SKM-1 (cell line): Measurements from ENCODE around the gene LMAN1.

Experiments used
- DNase-seq: peaks from one replicate; lab custom pipeline; 2025; ENCODE audit not compliant: unreplicated experiment; lab: John Stamatoyannopoulos, UW

The LMAN1 gene

GRCh38 chr18:59305295-59305694 lies 53.8 kb downstream of the LMAN1 start:
- no peak for DNase-seq

DNA sequence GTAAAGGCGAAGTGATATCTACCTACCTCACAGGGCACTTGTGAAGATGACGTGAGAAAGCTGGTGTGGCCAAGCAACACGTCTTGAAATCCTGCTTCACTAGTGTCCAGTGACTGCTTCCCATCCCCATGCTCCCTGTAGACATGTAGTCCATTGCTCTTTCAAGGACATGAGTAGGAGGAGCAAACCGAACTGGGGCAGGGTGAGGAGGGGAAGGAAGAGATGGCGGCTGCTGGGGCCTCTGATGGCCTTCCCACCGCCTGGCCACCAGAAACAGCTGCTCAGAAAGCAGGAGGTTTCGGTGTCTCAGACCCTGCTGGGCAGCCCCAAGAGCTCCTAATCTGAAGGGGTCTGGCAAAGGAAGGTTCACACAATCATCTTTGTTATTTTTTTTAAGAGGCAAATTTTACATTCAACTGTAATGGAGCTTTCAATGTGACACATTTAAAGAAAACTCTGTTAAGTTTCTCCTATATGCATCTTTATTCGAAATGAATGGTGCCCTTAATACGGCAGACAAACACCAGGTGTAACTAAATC lies 55.3 kb downstream of the LMAN1 start:
- DNase-seq = no peak

GRCh38 chr18:59303006-59303405 lies 56.1 kb downstream of the LMAN1 start:
- DNase-seq = no peak

GRCh38 chr18:59301929-59302328 lies 57.1 kb downstream of the LMAN1 start:
- no peak for DNase-seq

DNA sequence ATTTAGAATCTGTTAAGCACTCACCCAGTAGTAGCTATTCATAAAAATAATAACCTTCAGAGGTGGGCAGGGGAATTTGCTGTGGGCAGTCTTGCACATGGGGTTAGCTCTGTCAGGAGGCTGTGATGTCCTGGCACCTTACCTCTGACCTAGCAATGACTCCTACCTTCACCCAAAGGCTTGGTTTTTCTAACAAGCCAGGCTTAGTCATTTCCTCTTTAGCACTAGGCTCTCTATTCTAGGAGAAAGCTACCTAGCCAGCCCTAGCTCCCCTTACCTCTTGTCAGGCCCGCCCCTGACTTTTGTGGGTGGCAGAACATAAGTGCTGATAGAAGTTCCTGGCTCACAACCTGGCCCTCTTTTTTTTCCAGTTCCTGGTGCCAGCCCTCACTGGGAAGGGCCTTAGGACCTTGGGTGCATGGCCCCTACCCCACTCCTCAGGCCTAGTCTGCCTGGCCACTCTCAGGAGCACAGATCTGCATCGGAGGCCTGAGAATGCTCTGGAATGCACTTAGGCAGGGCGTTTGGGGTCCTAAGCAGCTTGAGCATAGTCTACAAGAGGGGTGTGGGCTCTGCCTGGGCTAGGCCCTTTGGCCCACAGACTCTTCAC lies 58.3 kb downstream of the LMAN1 start:
- DNase-seq = no peak

DNA sequence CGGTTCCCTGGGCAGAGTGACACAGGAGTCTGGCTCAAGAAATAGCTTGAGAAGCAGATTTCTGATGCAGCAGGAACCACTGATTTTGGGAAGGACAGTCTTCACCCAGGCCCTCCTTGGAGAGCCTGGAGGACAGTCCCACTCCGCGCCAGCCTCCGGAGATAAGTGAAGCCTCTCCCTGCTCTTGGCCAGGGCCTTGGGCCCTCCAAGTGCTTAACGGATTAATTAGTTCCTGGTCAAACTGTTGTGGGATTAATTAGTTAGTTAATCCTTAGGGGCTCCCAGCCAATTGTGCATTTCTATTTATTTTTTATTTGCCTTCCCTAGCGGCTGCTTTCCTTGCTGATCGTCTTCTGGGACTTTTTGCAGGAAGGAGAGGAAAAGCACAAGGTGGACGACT lies 60.2 kb downstream of the LMAN1 start:
- no peak for DNase-seq

- DNase-seq = no peak
These were observed 65.7 kb downstream of the LMAN1 start for GRCh38 chr18:59293317-59293716.

DNA sequence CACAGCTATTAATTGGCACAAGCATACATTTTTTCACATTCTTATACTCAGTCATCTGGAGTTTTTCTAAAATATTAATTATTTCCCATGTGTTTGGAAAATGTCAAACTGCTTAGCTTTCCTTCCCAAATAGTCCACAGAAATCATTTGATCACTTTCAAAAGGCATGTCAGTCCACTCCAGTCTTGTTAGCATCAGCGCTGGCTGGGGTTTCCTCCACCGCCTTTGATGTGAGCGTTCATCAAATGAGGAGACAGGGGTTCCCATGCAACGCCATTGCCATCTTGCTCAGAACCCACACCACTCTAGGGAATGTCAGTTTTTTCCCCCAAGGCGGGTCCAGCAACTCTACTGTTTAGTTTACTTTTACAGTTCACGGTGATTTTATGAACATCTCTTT lies 72.7 kb downstream of the LMAN1 start:
- no peak for DNase-seq

DNA sequence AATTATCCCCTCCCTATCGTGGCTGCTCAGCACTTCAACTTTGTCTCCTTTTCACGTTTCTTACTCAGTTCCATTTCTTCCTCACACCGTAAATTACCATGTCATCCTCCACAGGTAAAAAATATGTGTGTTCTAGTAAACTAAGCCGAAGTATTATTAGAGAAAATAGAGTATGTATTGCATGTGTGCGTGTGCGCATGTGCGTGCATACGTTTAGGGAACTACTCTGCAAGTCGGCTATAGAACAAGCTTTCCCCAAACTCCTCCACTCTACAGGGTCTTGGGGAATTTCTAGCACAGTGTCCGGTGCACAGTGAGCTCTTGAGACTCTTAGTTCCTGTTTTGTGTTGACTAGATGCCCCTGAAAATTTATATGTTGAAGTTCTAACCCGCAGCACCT lies 76.7 kb downstream of the LMAN1 start:
- no peak for DNase-seq

- DNase-seq = no peak
These were observed 79.3 kb downstream of the LMAN1 start for GRCh38 chr18:59279722-59280121.

- DNase-seq = no peak
These were observed 79.9 kb downstream of the LMAN1 start for GRCh38 chr18:59279193-59279592.

GRCh38 chr18:59278793-59279192 lies 80.3 kb downstream of the LMAN1 start:
- no peak for DNase-seq
